ENCODE data around the gene MAMDC4. TPM values are rescaled to one million over a fixed set of nuclear protein-coding genes. Genes with fewer than 3 reads are reported as not detected.

The MAMDC4 gene
- total RNA-seq, 1 donor from 2014 or later: 12.9 TPM

DNA sequence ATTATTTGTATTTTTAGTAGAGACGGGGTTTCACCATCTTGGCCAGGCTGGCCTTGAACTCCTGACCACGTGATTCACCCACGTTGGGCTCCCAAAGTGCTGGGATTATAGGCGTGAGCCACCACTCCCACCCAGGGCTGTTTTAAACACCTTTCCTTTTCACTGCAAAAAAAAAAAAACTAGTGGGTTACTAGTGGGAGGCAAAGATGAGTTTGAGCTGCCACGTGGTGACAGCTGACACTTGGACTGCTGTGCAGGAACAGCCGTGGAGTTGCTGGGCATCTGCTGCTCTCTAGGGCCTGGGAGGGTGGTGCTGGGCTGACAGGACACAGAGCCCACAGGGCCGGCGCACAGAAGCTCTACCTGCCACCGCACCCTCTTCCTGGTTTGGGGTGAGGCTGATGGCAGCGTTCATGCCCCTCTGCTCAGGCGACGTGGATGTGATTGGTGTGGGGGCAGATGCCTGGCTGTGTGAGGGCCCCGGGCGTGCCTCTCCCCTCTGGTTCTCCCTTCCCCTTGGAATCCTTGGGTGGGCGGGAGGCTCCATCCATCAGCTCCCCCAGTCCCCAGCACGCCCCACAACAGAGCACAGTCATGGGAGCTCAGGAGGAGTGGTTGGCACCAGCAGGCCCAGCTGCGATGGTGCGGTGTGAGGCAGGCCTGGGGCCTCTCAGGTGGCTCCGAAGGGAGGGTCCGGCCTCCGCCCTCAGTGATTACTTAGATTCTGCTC is 27.5 kb upstream of the MAMDC4 start:
- Histone ChIP-seq H3K36me3 (peaks cover 44% of the 10 kb centered on the region), H3K27ac (no peak overlapping the region), H3K4me1 (peaks cover 6% of the 10 kb centered on the region), H3K9me3 (no peaks in the 10 kb centered on the region), H3K27me3 (no peaks in the 10 kb centered on the region), H3K4me3 (no peak overlapping the region)
- ATAC-seq (no peak), DNase-seq (no peak)
- TF ChIP-seq, protein P1, sequence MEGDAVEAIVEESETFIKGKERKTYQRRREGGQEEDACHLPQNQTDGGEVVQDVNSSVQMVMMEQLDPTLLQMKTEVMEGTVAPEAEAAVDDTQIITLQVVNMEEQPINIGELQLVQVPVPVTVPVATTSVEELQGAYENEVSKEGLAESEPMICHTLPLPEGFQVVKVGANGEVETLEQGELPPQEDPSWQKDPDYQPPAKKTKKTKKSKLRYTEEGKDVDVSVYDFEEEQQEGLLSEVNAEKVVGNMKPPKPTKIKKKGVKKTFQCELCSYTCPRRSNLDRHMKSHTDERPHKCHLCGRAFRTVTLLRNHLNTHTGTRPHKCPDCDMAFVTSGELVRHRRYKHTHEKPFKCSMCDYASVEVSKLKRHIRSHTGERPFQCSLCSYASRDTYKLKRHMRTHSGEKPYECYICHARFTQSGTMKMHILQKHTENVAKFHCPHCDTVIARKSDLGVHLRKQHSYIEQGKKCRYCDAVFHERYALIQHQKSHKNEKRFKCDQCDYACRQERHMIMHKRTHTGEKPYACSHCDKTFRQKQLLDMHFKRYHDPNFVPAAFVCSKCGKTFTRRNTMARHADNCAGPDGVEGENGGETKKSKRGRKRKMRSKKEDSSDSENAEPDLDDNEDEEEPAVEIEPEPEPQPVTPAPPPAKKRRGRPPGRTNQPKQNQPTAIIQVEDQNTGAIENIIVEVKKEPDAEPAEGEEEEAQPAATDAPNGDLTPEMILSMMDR (IDR thresholded peaks at IDR 0.05): no peak
- intact Hi-C loops (cut with DNase I): no loop called here

DNA sequence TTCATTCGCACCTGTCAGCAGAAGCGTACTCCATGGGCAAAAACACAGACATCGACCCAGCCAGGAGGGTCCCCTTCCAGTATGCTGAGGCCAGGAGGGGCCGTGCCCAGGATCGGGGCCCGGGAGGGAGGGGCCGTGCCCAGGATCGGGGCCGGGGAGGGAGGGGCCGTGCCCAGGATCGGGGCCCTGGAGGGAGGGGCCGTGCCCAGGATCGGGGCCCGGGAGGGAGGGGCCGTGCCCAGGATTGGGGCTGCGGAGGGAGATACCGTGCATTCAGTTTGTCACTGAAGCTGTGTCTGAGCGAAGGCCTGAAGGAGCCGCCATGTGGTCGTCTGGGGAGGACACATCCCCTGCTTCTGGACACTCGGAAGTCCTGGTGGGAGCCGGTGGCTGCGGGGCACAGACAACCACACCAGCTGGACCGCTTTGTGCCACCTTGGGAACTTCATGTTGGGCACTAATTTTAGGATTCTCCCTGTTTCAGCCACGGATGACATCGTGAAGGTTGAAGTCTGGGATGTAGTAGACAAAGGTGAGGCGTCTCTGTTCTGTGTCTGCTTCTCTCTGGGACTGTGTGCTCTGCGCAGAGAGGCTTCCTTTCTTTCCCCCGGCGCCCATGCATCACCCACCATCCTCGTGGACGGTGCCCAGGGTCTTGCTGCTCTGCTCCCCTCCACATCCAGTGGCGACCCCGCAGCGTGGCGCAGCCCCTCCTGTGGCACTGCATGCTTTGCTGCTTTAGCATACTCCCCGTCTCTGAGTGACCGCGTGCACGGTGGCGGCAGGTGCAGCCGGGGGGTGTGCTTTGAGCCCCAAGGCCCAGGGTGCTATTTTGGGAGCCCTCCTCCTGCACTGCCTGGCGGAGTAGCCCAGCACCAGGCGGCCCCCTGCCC is 26.6 kb upstream of the MAMDC4 start:
- no peak for ATAC-seq
- intact Hi-C loops (cut with DNase I): no loop called here
- Histone ChIP-seq H3K4me3 (no peak overlapping the region), H3K4me1 (peaks cover 6% of the 10 kb centered on the region), H3K36me3 (peaks cover 53% of the 10 kb centered on the region), H3K27ac (no peak overlapping the region), H3K9me3 (no peaks in the 10 kb centered on the region), H3K27me3 (no peaks in the 10 kb centered on the region)
- TF ChIP-seq, protein P1 (IDR thresholded peaks at IDR 0.05): no peak
- DNase-seq: no peak

DNA sequence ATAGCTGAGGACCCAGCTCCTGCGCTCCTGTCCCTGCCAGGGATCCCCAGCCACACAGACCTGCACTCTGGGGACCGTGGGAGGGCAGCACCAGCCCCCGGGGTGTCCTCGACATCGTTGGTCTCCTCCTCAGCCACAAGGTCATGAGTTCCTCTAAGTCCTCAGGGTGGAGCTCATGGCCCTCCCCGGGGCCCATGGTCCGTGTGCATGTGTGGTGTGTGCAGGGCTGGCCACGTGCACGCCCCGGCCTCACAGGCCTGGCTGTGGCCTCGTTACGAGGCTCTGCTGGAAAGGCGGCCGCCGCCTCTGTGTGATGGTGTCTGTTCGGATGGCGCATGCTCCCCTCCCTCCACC is 26.0 kb upstream of the MAMDC4 start:
- DNase-seq: no peak
- Histone ChIP-seq H3K4me3 (no peak overlapping the region), H3K9me3 (no peaks in the 10 kb centered on the region), H3K27me3 (no peaks in the 10 kb centered on the region), H3K27ac (no peak overlapping the region), H3K4me1 (peaks cover under 1% of the 10 kb centered on the region), H3K36me3 (peaks cover 57% of the 10 kb centered on the region)
- no peak for ATAC-seq
- intact Hi-C loops (cut with DNase I): no loop called here
- TF ChIP-seq, protein P1 (IDR thresholded peaks at IDR 0.05): no peak

DNA sequence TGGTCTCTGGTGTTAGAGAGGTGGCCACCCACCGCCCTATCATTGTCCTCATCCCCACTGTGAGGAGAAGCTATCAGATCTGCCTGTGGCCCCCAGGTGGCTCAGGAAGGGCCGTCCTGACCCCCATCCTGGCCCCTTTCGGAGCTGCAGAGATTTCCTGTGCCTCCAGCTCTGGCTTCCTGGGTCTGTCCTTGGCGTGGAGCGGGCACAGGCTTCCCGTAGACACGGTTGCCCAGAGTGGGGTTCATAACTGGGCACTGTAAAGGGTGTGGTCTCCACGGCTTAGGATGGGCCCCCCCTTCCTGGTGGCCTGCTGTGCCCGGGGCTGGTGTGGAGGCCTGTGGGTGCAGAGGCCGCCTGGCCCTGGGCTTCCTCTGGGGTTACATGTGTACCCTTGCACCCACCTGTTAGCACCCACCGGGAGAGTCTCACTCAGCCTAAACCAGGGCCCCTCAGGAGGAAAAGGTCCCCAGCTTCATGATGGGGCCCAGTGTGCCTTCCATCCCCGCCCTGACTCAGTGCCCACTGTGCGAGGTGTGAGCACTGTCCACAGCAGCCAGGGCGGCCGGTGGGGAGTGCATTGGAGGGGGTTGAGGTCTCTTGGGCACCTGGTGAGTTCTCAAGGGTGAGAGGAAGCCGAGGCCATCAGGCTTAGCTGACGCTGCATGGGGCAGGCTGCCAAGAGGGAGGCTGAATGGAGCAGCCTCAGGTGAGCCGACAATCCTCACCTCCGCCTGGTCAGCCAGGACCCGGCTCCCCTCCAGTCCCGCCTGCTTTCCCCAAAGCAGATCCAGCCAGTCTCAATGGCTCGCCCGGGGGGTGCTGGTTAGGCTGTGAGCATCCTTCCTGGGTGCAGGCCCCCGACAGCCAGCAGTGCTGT is 25.2 kb upstream of the MAMDC4 start:
- ATAC-seq: no peak
- TF ChIP-seq, protein P1 (IDR thresholded peaks at IDR 0.05): no peak
- H3K4me3 ChIP-seq: no peak overlapping the region
- DNase-seq: no peak
- no peaks in the 10 kb centered on the region for H3K9me3 ChIP-seq
- no peaks in the 10 kb centered on the region for H3K27me3 ChIP-seq
- H3K27ac ChIP-seq: no peak overlapping the region
- no peaks in the 10 kb centered on the region for H3K4me1 ChIP-seq
- intact Hi-C loops (cut with DNase I): no loop called here
- H3K36me3 ChIP-seq: peaks cover 57% of the 10 kb centered on the region

DNA sequence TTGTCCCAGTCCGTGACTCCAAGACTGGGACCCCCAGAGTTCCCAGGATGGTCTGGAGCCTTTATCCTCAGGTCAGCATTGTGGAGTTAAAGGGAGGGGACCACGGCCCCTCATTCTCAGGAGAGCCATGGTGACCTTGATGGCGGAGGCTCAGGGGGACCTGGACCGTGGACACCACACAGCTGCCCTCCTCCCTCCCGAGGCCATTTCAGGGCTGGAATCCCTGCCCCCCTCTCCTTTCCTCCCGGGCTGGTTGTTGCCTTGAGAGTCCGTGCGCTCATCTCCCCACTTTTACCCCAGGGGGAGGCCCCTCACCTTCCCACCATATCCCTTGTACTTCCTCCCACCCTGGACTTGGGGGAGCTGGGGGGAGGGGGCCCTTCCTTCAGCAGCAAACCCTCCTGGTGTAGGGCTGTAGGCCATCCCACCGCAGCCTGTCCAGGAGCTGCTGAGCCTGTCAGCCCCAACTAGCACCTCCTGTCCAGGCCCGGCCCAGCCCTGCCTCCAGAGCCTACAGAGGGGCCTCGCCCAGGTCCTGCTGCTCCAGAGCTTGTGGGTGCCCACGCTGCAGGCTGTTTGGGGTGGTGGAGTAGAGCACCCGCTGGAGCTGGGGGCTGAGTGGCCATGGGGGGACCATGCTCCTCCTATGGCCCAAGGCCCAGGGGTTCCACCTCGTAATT is 24.2 kb upstream of the MAMDC4 start:
- no peaks in the 10 kb centered on the region for H3K9me3 ChIP-seq
- no peak overlapping the region for H3K27ac ChIP-seq
- no peak overlapping the region for H3K4me3 ChIP-seq
- DNase-seq (no peak), ATAC-seq (no peak)
- TF ChIP-seq, protein P1 (IDR thresholded peaks at IDR 0.05): no peak
- peaks cover 61% of the 10 kb centered on the region for H3K36me3 ChIP-seq
- intact Hi-C loops (cut with DNase I): no loop called here
- no peaks in the 10 kb centered on the region for H3K4me1 ChIP-seq
- H3K27me3 ChIP-seq: no peaks in the 10 kb centered on the region
